Measurements from ENCODE around the gene FMN1.

GRCh38 chr15:33107950-33108349 is 86.6 kb downstream of the FMN1 start:
- TF ChIP-seq CTCF (IDR thresholded peaks at IDR 0.05) (no peak), POLR2A (IDR thresholded peaks at IDR 0.05) (no peak)

Data from body of pancreas (tissue), 4 donors.